HepG2 (cell line): ENCODE results near the gene UTF1. TPM values are rescaled to one million over a fixed set of nuclear protein-coding genes. Genes with fewer than 3 reads are reported as not detected.

ENCODE experiments used
- ATAC-seq: fragments of 200-7000 bp; cut with Tn5 transposase; 3 replicates; pipeline ENCODE4 v1.9.1; 2020; ENCODE audit warnings: mild to moderate bottlenecking, moderate library complexity
- BruUV-seq: library from RNA; stranded (reverse); fragments of 400-500 nt; replicated peaks from 2 replicates; lab custom pipeline; 2021; lab: Mats Ljungman, UMichigan
- CTCF ChIA-PET: fragments of 300-600 bp; formaldehyde crosslinking; extraction: SDS; loops from one replicate; lab custom pipeline; 2021; ENCODE audit warnings: low total read pairs, inconsistent platforms, low intra/inter-chr PET ratio; lab: Yijun Ruan, JAX
- POLR2A ChIA-PET: fragments of 350-600 bp; sonication (Branson Sonifier 250); formaldehyde crosslinking; loops from one replicate; lab custom pipeline; 2020; ENCODE audit warnings: antibody characterized with exemption, inconsistent platforms; lab: Yijun Ruan, JAX
- DNase-seq: peaks from one replicate; pipeline ENCODE4 v3.0.0-alpha.2; 2015; ENCODE audit warnings: low spot score
- FAIRE-seq: peaks from 3 replicates; lab custom pipeline; 2011; peaks lifted over from hg19 to GRCh38; lab: Jason Lieb, UNC
- H2AFZ ChIP-seq: one replicate; pipeline ENCODE4 v1.6.1; 2011; ENCODE audit warnings: low read length, inconsistent platforms
- H3K27ac ChIP-seq: fragments of 300-600 bp; 3 replicates; pipeline ENCODE4 v1.8.0; 2011; ENCODE audit warnings: mixed run types, mild to moderate bottlenecking, mixed read lengths, low read length, inconsistent platforms; ENCODE audit not compliant: insufficient read depth; ENCODE audit errors: extremely low read length
- H3K27me3 ChIP-seq, 2 experiments: fragments of 200-600 bp in 1 of 2; 2 replicates in 1 of 2; 3 replicates in 1 of 2; pipeline versions ENCODE4 v1.6.0 to v1.8.0; 2011; ENCODE audit warnings: low read length in 2 of 2, mild to moderate bottlenecking in 2 of 2, moderate library complexity in 2 of 2, inconsistent platforms in 1 of 2; ENCODE audit not compliant: insufficient read depth in 2 of 2, control insufficient read depth in 1 of 2
- H3K36me3 ChIP-seq, 2 experiments: fragments of 200-600 bp in 1 of 2; replicated peaks in 1 of 2; 2 replicates in 1 of 2; 3 replicates in 1 of 2; pipeline versions ENCODE4 v1.5.1 to v1.8.0; 2011; ENCODE audit warnings: low read length in 2 of 2, inconsistent platforms in 1 of 2; ENCODE audit not compliant: insufficient read depth in 2 of 2, control insufficient read depth in 1 of 2
- H3K4me1 ChIP-seq: 2 replicates; pipeline ENCODE4 v1.5.1; 2012; ENCODE audit warnings: low read length, inconsistent platforms; ENCODE audit not compliant: insufficient read depth
- H3K4me2 ChIP-seq: 2 replicates; pipeline ENCODE4 v1.6.0; 2011; ENCODE audit warnings: low read depth, low read length, inconsistent platforms
- H3K4me3 ChIP-seq, 3 experiments: fragments of 200-600 bp in 1 of 3; sonication (generic), shearing (Covaris generic) in 1 of 3; replicated peaks in 1 of 3; 2 replicates each; pipeline ENCODE4 v1.5.1; 2011 to 2016; ENCODE audit warnings: low read length in 3 of 3, inconsistent platforms in 2 of 3, low read depth in 2 of 3, mild to moderate bottlenecking in 2 of 3, control low read depth in 1 of 3, mixed read lengths in 1 of 3; ENCODE audit not compliant: insufficient read depth in 1 of 3
- H3K79me2 ChIP-seq: one replicate; pipeline ENCODE4 v1.6.1; 2011; ENCODE audit warnings: low read length, inconsistent platforms; ENCODE audit not compliant: insufficient read depth
- H3K9ac ChIP-seq: 2 replicates; pipeline ENCODE4 v1.6.0; 2011; ENCODE audit warnings: mild to moderate bottlenecking, low read depth, low read length, inconsistent platforms; ENCODE audit not compliant: insufficient read depth
- H3K9me3 ChIP-seq: 2 replicates; pipeline ENCODE4 v1.5.1; 2012; ENCODE audit warnings: mild to moderate bottlenecking, low read length
- H4K20me1 ChIP-seq: 2 replicates; pipeline ENCODE4 v1.6.0; 2011; ENCODE audit warnings: inconsistent platforms, mild to moderate bottlenecking, low read length, moderate library complexity; ENCODE audit not compliant: insufficient read depth
- DBP ChIP-seq: sonication (generic); formaldehyde crosslinking; IDR thresholded peaks from 2 replicates; pipeline ENCODE4 v1.4.0; 2020; ENCODE audit warnings: missing genetic modification reagents; ENCODE audit errors: not compliant biosample characterization
- DRAP1 ChIP-seq: IDR thresholded peaks from 2 replicates; pipeline ENCODE4 v1.6.1; 2016; ENCODE audit warnings: missing genetic modification reagents, missing compliant biosample characterization
- E2F1 ChIP-seq: sonication (generic); formaldehyde crosslinking; IDR thresholded peaks from 2 replicates; pipeline ENCODE4 v1.5.0; 2020; ENCODE audit warnings: missing genetic modification reagents
- GATA4 ChIP-seq: sonication (generic); IDR thresholded peaks from 2 replicates; pipeline ENCODE4 v1.6.1; 2016; ENCODE audit warnings: antibody characterized with exemption, low read depth, borderline replicate concordance
- GRHL1 ChIP-seq: sonication (generic); formaldehyde crosslinking; conservative IDR thresholded peaks from 2 replicates; pipeline ENCODE4 v1.8.0; 2022; ENCODE audit warnings: missing genetic modification reagents
- HCFC1 ChIP-seq: fragments of 150-350 bp; IDR thresholded peaks from 2 replicates; pipeline ENCODE4 v1.6.1; 2014; ENCODE audit warnings: low read depth, low read length
- KLF9 ChIP-seq: IDR thresholded peaks from 2 replicates; pipeline ENCODE4 v1.6.1; 2016; ENCODE audit warnings: low read depth
- TAF1 ChIP-seq: sonication (generic); formaldehyde crosslinking; IDR thresholded peaks from 2 replicates; pipeline ENCODE4 v1.4.0; 2020; ENCODE audit warnings: missing genetic modification reagents
- ZFP41 ChIP-seq: sonication (generic); formaldehyde crosslinking; IDR thresholded peaks from 2 replicates; pipeline ENCODE4 v1.4.0; 2020; ENCODE audit warnings: mild to moderate bottlenecking, missing genetic modification reagents, borderline replicate concordance
- ZNF232 ChIP-seq: sonication (generic); formaldehyde crosslinking; IDR thresholded peaks from 2 replicates; pipeline ENCODE4 v1.4.0; 2020; ENCODE audit warnings: missing genetic modification reagents, borderline replicate concordance
- ZNF317 ChIP-seq: sonication (generic); formaldehyde crosslinking; IDR thresholded peaks from 2 replicates; pipeline ENCODE4 v1.5.0; 2020; ENCODE audit warnings: mild to moderate bottlenecking, missing genetic modification reagents
- ZNF326 ChIP-seq: sonication (generic); formaldehyde crosslinking; IDR thresholded peaks from 2 replicates; pipeline ENCODE4 v1.4.0; 2020; ENCODE audit warnings: missing genetic modification reagents, borderline replicate concordance
- WGBS: methylation state at CpG from one replicate; pipeline ENCODE4 v1.1.6; 2017; ENCODE audit warnings: low lambda C conversion rate; 5-methylcytosine and 5-hydroxymethylcytosine counted together
- in situ Hi-C: cut with HindIII; loops from 2 replicates; pipeline ENCODE4 v1.10.0; 2017; ENCODE audit warnings: low pct_unique_long_range_greater_than_20kb; ENCODE audit not compliant: extremely low pct_ligation_motif_present
- intact Hi-C: fragments of 100-400 bp; cut with micrococcal nuclease; formaldehyde crosslinking; loops from one replicate; pipeline ENCODE4 v1.10.0; 2022; ENCODE audit not compliant: unreplicated experiment
- polyA plus RNA-seq, 8 experiments: library from polyadenylated mRNA; depleted of rRNA in 3 of 8; stranded (reverse) in 7 of 8; unstranded in 1 of 8; fragments of >200 nt; fragmentation: Illumina TruSeq in 4 of 8; extraction: Trizol in 4 of 8; gene quantifications; 2 replicates each; pipeline versions ENCODE4 v1.2.1 to v1.2.3, GENCODE V29; 2011 to 2016; ENCODE audit warnings: low read depth in 4 of 8, missing spikeins in 1 of 8, mixed read lengths in 1 of 8; ENCODE audit not compliant: insufficient read depth in 1 of 8
- total RNA-seq, 5 experiments: library from RNA; depleted of rRNA; stranded (reverse); fragments of >200 nt; fragmentation: Illumina TruSeq; extraction: Trizol; gene quantifications; 2 replicates each; pipeline ENCODE4 v1.2.3, GENCODE V29; 2016; ENCODE audit warnings: low read depth in 1 of 5

Gene UTF1
- total and polyA plus RNA-seq, 2 of the 13 experiments (the other 11 are each of a cell fraction or from before 2014, with no cell fraction given), result not detected

GRCh38 chr10:133199488-133199885 lies 30.5 kb upstream of the UTF1 start:
- no peak for ATAC-seq
- no peak for DNase-seq
- H3K4me2 ChIP-seq, result no peak overlapping the region
- ChIA-PET POLR2A (no interaction called here), CTCF (no interaction called here)
- H3K4me1 ChIP-seq, result no peaks in the 10 kb centered on the region
- no peak overlapping the region for H3K9ac ChIP-seq
- H2AFZ ChIP-seq, result no peak overlapping the region
- no peak for TF ChIP-seq ZNF317 (CRISPR knock-in tag)
- TF ChIP-seq ZNF232 (CRISPR knock-in tag), result no peak
- no peak for TF ChIP-seq DRAP1 (CRISPR knock-in tag)
- no peak for TF ChIP-seq GATA4
- no peak for TF ChIP-seq DBP (CRISPR knock-in tag)
- H3K27me3 ChIP-seq, result peaks cover 39 to 87% of the 10 kb centered on the region in 2 experiments; a peak in 4 of 5 replicates
- FAIRE-seq, result no peak
- no peak overlapping the region for H3K27ac ChIP-seq
- no peak overlapping the region for H3K4me3 ChIP-seq
- in situ Hi-C loops, result no loop called here
- 10% methylated on average over 12 of the region's 13 CpGs for WGBS
- intact Hi-C loops, result no loop called here
- H3K9me3 ChIP-seq, result no peaks in the 10 kb centered on the region
- H4K20me1 ChIP-seq, result no peaks in the 10 kb centered on the region
- no TSS peak for BruUV-seq
- H3K79me2 ChIP-seq, result no peaks in the 10 kb centered on the region
- H3K36me3 ChIP-seq, result no peaks in the 10 kb centered on the region

GRCh38 chr10:133199992-133200611 lies 29.9 kb upstream of the UTF1 start:
- Histone ChIP-seq H3K27me3 (peaks cover 38 to 86% of the 10 kb centered on the region in 2 experiments; a peak in 4 of 5 replicates), H3K36me3 (no peaks in the 10 kb centered on the region), H3K9ac (no peak overlapping the region), H3K27ac (no peak overlapping the region), H4K20me1 (no peaks in the 10 kb centered on the region), H3K4me3 (no peak overlapping the region), H3K79me2 (no peaks in the 10 kb centered on the region), H3K9me3 (no peaks in the 10 kb centered on the region), H2AFZ (no peak overlapping the region), H3K4me2 (no peak overlapping the region), H3K4me1 (no peaks in the 10 kb centered on the region)
- in situ Hi-C loops (no loop called here), intact Hi-C loops (no loop called here)
- CTCF ChIA-PET, result no interaction called here
- POLR2A ChIA-PET, result no interaction called here
- WGBS, result no CpG with 5 or more reads among the region's 38 CpGs
- BruUV-seq, result no TSS peak
- no peak for ATAC-seq
- FAIRE-seq, result no peak
- DNase-seq, result no peak
- TF ChIP-seq TAF1 (no peak), E2F1 (no peak), ZNF326 (no peak), KLF9 (no peak), GRHL1 (CRISPR knock-in tag) (no peak), HCFC1 (no peak), ZFP41 (CRISPR knock-in tag) (no peak)
